Natural killer cell (primary cell): ENCODE measurements around the gene ST3GAL4. TPM values are rescaled to one million over a fixed set of nuclear protein-coding genes. Genes with fewer than 3 reads are reported as not detected.
A peak's percentile ranks its signal among the peaks of the same experiment; 100 is the strongest.

Experiments used
- ATAC-seq, 3 donors: fragments of 150-1000 bp in 2 of 3; fragments of 200-7000 bp in 1 of 3; cut with Tn5 transposase; 1 replicate in 1 of 3; 2 replicates in 2 of 3; pipeline ENCODE4 v1.10.0; 2021; ENCODE audit warnings: mild to moderate bottlenecking in 2 of 3, moderate library complexity in 2 of 3
- DNase-seq, 2 donors: peaks; one replicate each; pipeline versions ENCODE4 v3.0.0 to v3.0.0-alpha.2; 2013 to 2021; ENCODE audit warnings: mixed read lengths in 1 of 2
- H3K27ac ChIP-seq: one replicate; pipeline ENCODE4 v1.5.1; 2013; ENCODE audit warnings: mild to moderate bottlenecking, low read length
- H3K27me3 ChIP-seq: one replicate; pipeline ENCODE4 v1.6.1; 2013; ENCODE audit warnings: low read length; ENCODE audit not compliant: control insufficient read depth, insufficient read depth
- H3K36me3 ChIP-seq: one replicate; pipeline ENCODE4 v1.6.1; 2013; ENCODE audit warnings: low read length; ENCODE audit not compliant: control insufficient read depth, insufficient read depth
- H3K4me1 ChIP-seq: one replicate; pipeline ENCODE4 v1.6.1; 2013; ENCODE audit warnings: low read length; ENCODE audit not compliant: control insufficient read depth, insufficient read depth
- H3K4me3 ChIP-seq: one replicate; pipeline ENCODE4 v1.5.1; 2013; ENCODE audit warnings: low read length
- H3K9me3 ChIP-seq: one replicate; pipeline ENCODE4 v1.6.1; 2013; ENCODE audit warnings: low read length; ENCODE audit not compliant: control insufficient read depth, insufficient read depth
- H3K27ac Mint-ChIP-seq, 2 donors: one replicate each; pipeline ENCODE4 v1.8.0; 2022; ENCODE audit warnings: mild to moderate bottlenecking in 2 of 2, mixed read lengths in 2 of 2, moderate library complexity in 1 of 2
- H3K27me3 Mint-ChIP-seq, 2 donors: one replicate each; pipeline ENCODE4 v1.8.0; 2022; ENCODE audit warnings: low read depth in 2 of 2, mixed read lengths in 2 of 2
- H3K36me3 Mint-ChIP-seq: one replicate; pipeline ENCODE4 v1.8.0; 2022; ENCODE audit warnings: mixed read lengths
- H3K4me1 Mint-ChIP-seq, 2 donors: one replicate each; pipeline ENCODE4 v1.8.0; 2022; ENCODE audit warnings: mixed read lengths in 2 of 2
- H3K4me3 Mint-ChIP-seq: one replicate; pipeline ENCODE4 v1.8.0; 2022; ENCODE audit warnings: mild to moderate bottlenecking, moderate library complexity, mixed read lengths
- H3K9me3 Mint-ChIP-seq, 2 donors: one replicate each; pipeline ENCODE4 v1.8.0; 2022; ENCODE audit warnings: mixed read lengths in 2 of 2
- CTCF ChIP-seq: fragments of 200-600 bp; IDR thresholded peaks from one replicate; pipeline ENCODE4 v1.8.0; 2022; ENCODE audit warnings: antibody characterized with exemption
- WGBS: methylation state at CpG from one replicate; pipeline ENCODE4 v1.1.7; 2013; ENCODE audit warnings: missing lambda C conversion rate; ENCODE audit not compliant: insufficient coverage; 5-methylcytosine and 5-hydroxymethylcytosine counted together
- intact Hi-C: fragments of 100-400 bp; cut with micrococcal nuclease; formaldehyde crosslinking; loops from one replicate; pipeline ENCODE4 v1.14.2; 2022
- total RNA-seq, 4 donors: library from RNA; stranded (reverse); fragments of 120-200 nt in 1 of 4; gene quantifications; one replicate each; pipeline versions ENCODE4 v1.2.3 to v1.2.4, GENCODE V29; 2013 to 2022

ST3GAL4 gene
- total RNA-seq, 3 donors from 2014 or later (not counting 1 experiment from before 2014, with no cell fraction given) = 43.3 to 57.6 (median 47.3) TPM

GRCh38 chr11:126415669-126416420, 60.4 kb downstream of the ST3GAL4 start:
- DNase-seq (no peak), ATAC-seq (peak in 1 of 3 donors; percentile 9)
- Mint-ChIP-seq H3K27ac (peak overlapping the region; percentile 26 to 70), H3K27me3 (no peaks in the 10 kb centered on the region), H3K4me1 (peaks cover 9 to 30% of the 10 kb centered on the region in 2 donors), H3K9me3 (no peaks in the 10 kb centered on the region), H3K36me3 (no peaks in the 10 kb centered on the region), H3K4me3 (peak overlapping the region; percentile 65)
- H3K27me3 ChIP-seq = no peaks in the 10 kb centered on the region
- no peaks in the 10 kb centered on the region for H3K9me3 ChIP-seq
- intact Hi-C loops = loop anchor here (2.0 kb wide), 1 partner anchor 105 kb away; no protein-coding TSS in a partner anchor
- no peak overlapping the region for H3K27ac ChIP-seq
- WGBS = 95% methylated on average over 19 of the region's 19 CpGs
- peaks cover 12% of the 10 kb centered on the region for H3K4me1 ChIP-seq
- no peak overlapping the region for H3K4me3 ChIP-seq
- H3K36me3 ChIP-seq = peaks cover 6% of the 10 kb centered on the region
- no peak for TF ChIP-seq CTCF

- H3K9me3 Mint-ChIP-seq = no peaks in the 10 kb centered on the region
- WGBS = 8% methylated on average over 52 of the region's 52 CpGs
- H3K9me3 ChIP-seq = no peaks in the 10 kb centered on the region
- intact Hi-C loops = loop anchor here (2.0 kb wide), 1 partner anchor 106 kb away; no protein-coding TSS in a partner anchor
- no peak for TF ChIP-seq CTCF
- peaks cover 12% of the 10 kb centered on the region for H3K4me1 ChIP-seq
- ATAC-seq (peak; percentile 93 to 100 (median 99)), DNase-seq (peak; percentile 65 to 81)
- H3K36me3 Mint-ChIP-seq = no peaks in the 10 kb centered on the region
- peaks cover 5% of the 10 kb centered on the region for H3K36me3 ChIP-seq
- no peak overlapping the region for H3K27ac ChIP-seq
- no peaks in the 10 kb centered on the region for H3K27me3 Mint-ChIP-seq
- H3K27ac Mint-ChIP-seq = peak overlapping the region; percentile 26 to 70
- no peaks in the 10 kb centered on the region for H3K27me3 ChIP-seq
- H3K4me1 Mint-ChIP-seq = peaks cover 9 to 30% of the 10 kb centered on the region in 2 donors
- no peak overlapping the region for H3K4me3 ChIP-seq
- peak overlapping the region; percentile 65 for H3K4me3 Mint-ChIP-seq
These were observed 61.1 kb downstream of the ST3GAL4 start for GRCh38 chr11:126416542-126417090.

GRCh38 chr11:126417091-126417862, 61.8 kb downstream of the ST3GAL4 start:
- peaks cover 12% of the 10 kb centered on the region for H3K4me1 ChIP-seq
- H3K9me3 ChIP-seq = no peaks in the 10 kb centered on the region
- intact Hi-C loops = loop anchor here (2.0 kb wide), 1 partner anchor 106 kb away; no protein-coding TSS in a partner anchor
- Mint-ChIP-seq H3K4me1 (peaks cover 9 to 24% of the 10 kb centered on the region in 2 donors), H3K27me3 (no peaks in the 10 kb centered on the region), H3K4me3 (peak overlapping the region; percentile 53), H3K27ac (no peak overlapping the region), H3K36me3 (no peaks in the 10 kb centered on the region), H3K9me3 (no peaks in the 10 kb centered on the region)
- whole genome bisulfite sequencing = 93% methylated on average over 12 of the region's 12 CpGs
- ATAC-seq (no peak), DNase-seq (no peak)
- no peak overlapping the region for H3K4me3 ChIP-seq
- no peak overlapping the region for H3K27ac ChIP-seq
- TF ChIP-seq CTCF = no peak
- no peaks in the 10 kb centered on the region for H3K27me3 ChIP-seq
- H3K36me3 ChIP-seq = peaks cover 4% of the 10 kb centered on the region
